ENCODE data around the gene FOXO6. TPM values are rescaled to one million over a fixed set of nuclear protein-coding genes. Genes with fewer than 3 reads are reported as not detected.

Gene FOXO6
- total and polyA plus RNA-seq, 2 of the 13 experiments (the other 11 are each of a cell fraction or from before 2014, with no cell fraction given): 0.13 TPM; not detected in 1

- H3K9me3 ChIP-seq (ENCODE audit: low read length): no peaks in the 10 kb centered on the region
- H3K4me3 ChIP-seq (replicated peaks in 1 of 3; ENCODE audit: insufficient read depth in 1 of 3, low read depth in 2 of 3, low read length in 3 of 3): no peak overlapping the region
- CTCF ChIA-PET (ENCODE audit: low intra/inter-chr PET ratio, low total read pairs): no interaction called here
- peaks cover 2 to 22% of the 10 kb centered on the region in 2 experiments; a peak in 4 of 5 replicates for H3K27me3 ChIP-seq (ENCODE audit: control insufficient read depth in 1 of 2, insufficient read depth in 2 of 2, low read length in 2 of 2)
- POLR2A ChIA-PET: no interaction called here
- BruUV-seq (replicated peaks): no TSS peak
- H4K20me1 ChIP-seq (ENCODE audit: insufficient read depth, low read length): no peaks in the 10 kb centered on the region
- ATAC-seq (no peak), DNase-seq (ENCODE audit: low spot score) (no peak), FAIRE-seq (no peak)
- H3K4me2 ChIP-seq (ENCODE audit: low read depth, low read length): no peak overlapping the region
- H2AFZ ChIP-seq (ENCODE audit: low read length): no peak overlapping the region
- intact Hi-C loops (cut with micrococcal nuclease; ENCODE audit: unreplicated experiment) (no loop called here), in situ Hi-C loops (cut with HindIII; ENCODE audit: extremely low pct_ligation_motif_present, low pct_unique_long_range_greater_than_20kb) (no loop called here)
- no peak overlapping the region for H3K9ac ChIP-seq (ENCODE audit: insufficient read depth, low read depth, low read length)
- no peaks in the 10 kb centered on the region for H3K79me2 ChIP-seq (ENCODE audit: insufficient read depth, low read length)
- H3K27ac ChIP-seq (ENCODE audit: extremely low read length, insufficient read depth, low read length): no peak overlapping the region
- H3K36me3 ChIP-seq (replicated peaks in 1 of 2; ENCODE audit: control insufficient read depth in 1 of 2, insufficient read depth in 2 of 2, low read length in 2 of 2): no peaks in the 10 kb centered on the region
- 18% methylated on average over 3 of the region's 3 CpGs for WGBS (ENCODE audit: low lambda C conversion rate)
- H3K4me1 ChIP-seq (ENCODE audit: insufficient read depth, low read length): peaks cover 13% of the 10 kb centered on the region
- TF ChIP-seq HIVEP1 (CRISPR knock-in tag; IDR thresholded peaks at IDR 0.05) (no peak), PHF5A (CRISPR knock-in tag; IDR thresholded peaks at IDR 0.05; ENCODE audit: low read depth, unreplicated experiment) (no peak), NR3C1 (CRISPR knock-in tag; IDR thresholded peaks at IDR 0.05) (no peak), ZNF484 (CRISPR knock-in tag; IDR thresholded peaks at IDR 0.05; ENCODE audit: borderline replicate concordance, low read depth) (no peak), ZNF143 (CRISPR knock-in tag; IDR thresholded peaks at IDR 0.05) (no peak), ZNF607 (CRISPR knock-in tag; IDR thresholded peaks at IDR 0.05; ENCODE audit: borderline replicate concordance) (no peak), ZBTB42 (CRISPR knock-in tag; IDR thresholded peaks at IDR 0.05) (no peak), MEF2D (CRISPR knock-in tag; IDR thresholded peaks at IDR 0.05) (no peak)
- TF ChIP-seq, protein P1, sequence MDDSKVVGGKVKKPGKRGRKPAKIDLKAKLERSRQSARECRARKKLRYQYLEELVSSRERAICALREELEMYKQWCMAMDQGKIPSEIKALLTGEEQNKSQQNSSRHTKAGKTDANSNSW (CRISPR knock-in tag; IDR thresholded peaks at IDR 0.05; ENCODE audit: borderline replicate concordance): no peak
Measured at GRCh38 chr1:41410462-41410861, 49.2 kb downstream of the FOXO6 start.

DNA sequence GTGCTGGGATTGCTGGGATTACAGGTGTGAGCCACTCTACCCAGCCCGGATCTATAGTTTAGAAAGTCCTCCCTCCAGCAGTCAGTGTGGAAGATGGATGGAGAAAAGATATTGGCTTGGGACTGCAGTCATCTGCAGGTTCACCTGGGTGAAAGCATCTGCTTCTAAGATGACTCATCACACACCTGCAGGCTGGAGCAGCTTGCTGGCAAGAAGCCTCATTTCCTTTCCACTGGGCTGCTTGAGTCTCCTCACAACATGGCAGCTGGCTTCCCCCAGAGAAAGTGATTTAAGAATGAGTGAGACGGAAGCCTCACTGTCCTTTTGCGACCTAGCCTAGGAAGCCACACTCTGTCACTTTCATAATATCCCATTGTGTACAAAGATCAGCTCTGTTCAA, 50.0 kb downstream of the FOXO6 start:
- intact Hi-C loops (cut with micrococcal nuclease; ENCODE audit: unreplicated experiment): no loop called here
- CTCF ChIA-PET (ENCODE audit: low intra/inter-chr PET ratio, low total read pairs): no interaction called here
- Histone ChIP-seq H3K9ac (ENCODE audit: insufficient read depth, low read depth, low read length) (no peak overlapping the region), H3K27ac (ENCODE audit: extremely low read length, insufficient read depth, low read length) (no peak overlapping the region), H3K4me2 (ENCODE audit: low read depth, low read length) (no peak overlapping the region), H4K20me1 (ENCODE audit: insufficient read depth, low read length) (no peaks in the 10 kb centered on the region), H2AFZ (ENCODE audit: low read length) (no peak overlapping the region), H3K79me2 (ENCODE audit: insufficient read depth, low read length) (no peaks in the 10 kb centered on the region), H3K4me3 (replicated peaks in 1 of 3; ENCODE audit: insufficient read depth in 1 of 3, low read depth in 2 of 3, low read length in 3 of 3) (no peak overlapping the region), H3K36me3 (replicated peaks in 1 of 2; ENCODE audit: control insufficient read depth in 1 of 2, insufficient read depth in 2 of 2, low read length in 2 of 2) (no peaks in the 10 kb centered on the region), H3K9me3 (ENCODE audit: low read length) (no peaks in the 10 kb centered on the region), H3K27me3 (ENCODE audit: control insufficient read depth in 1 of 2, insufficient read depth in 2 of 2, low read length in 2 of 2) (peaks cover 1 to 16% of the 10 kb centered on the region in 2 experiments; a peak in 4 of 5 replicates), H3K4me1 (ENCODE audit: insufficient read depth, low read length) (peaks cover 13% of the 10 kb centered on the region)
- ATAC-seq (no peak), FAIRE-seq (no peak), DNase-seq (ENCODE audit: low spot score) (no peak)
- POLR2A ChIA-PET: no interaction called here
- 54% methylated on average over 3 of the region's 3 CpGs for WGBS (ENCODE audit: low lambda C conversion rate)
- in situ Hi-C loops (cut with HindIII; ENCODE audit: extremely low pct_ligation_motif_present, low pct_unique_long_range_greater_than_20kb): no loop called here
- no TSS peak for BruUV-seq (replicated peaks)
- TF ChIP-seq YEATS2 (CRISPR knock-in tag; IDR thresholded peaks at IDR 0.05; ENCODE audit: borderline replicate concordance) (no peak), SALL1 (CRISPR knock-in tag; IDR thresholded peaks at IDR 0.05) (no peak), ZNF33A (CRISPR knock-in tag; IDR thresholded peaks at IDR 0.05; ENCODE audit: borderline replicate concordance) (no peak), SNAPC2 (CRISPR knock-in tag; IDR thresholded peaks at IDR 0.05) (no peak)
- TF ChIP-seq, protein P2, sequence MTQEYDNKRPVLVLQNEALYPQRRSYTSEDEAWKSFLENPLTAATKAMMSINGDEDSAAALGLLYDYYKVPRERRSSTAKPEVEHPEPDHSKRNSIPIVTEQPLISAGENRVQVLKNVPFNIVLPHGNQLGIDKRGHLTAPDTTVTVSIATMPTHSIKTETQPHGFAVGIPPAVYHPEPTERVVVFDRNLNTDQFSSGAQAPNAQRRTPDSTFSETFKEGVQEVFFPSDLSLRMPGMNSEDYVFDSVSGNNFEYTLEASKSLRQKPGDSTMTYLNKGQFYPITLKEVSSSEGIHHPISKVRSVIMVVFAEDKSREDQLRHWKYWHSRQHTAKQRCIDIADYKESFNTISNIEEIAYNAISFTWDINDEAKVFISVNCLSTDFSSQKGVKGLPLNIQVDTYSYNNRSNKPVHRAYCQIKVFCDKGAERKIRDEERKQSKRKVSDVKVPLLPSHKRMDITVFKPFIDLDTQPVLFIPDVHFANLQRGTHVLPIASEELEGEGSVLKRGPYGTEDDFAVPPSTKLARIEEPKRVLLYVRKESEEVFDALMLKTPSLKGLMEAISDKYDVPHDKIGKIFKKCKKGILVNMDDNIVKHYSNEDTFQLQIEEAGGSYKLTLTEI (CRISPR knock-in tag; conservative IDR thresholded peaks at IDR 0.05): no peak

All from HepG2 (cell line).